Measurements from ENCODE around the gene MAPKAPK2. TPM values are rescaled to one million over a fixed set of nuclear protein-coding genes. Genes with fewer than 3 reads are reported as not detected.

MAPKAPK2 gene
- total and polyA plus RNA-seq, 2 of the 13 experiments (the other 11 are each of a cell fraction or from before 2014, with no cell fraction given): 16.6 to 34.0 TPM

DNA sequence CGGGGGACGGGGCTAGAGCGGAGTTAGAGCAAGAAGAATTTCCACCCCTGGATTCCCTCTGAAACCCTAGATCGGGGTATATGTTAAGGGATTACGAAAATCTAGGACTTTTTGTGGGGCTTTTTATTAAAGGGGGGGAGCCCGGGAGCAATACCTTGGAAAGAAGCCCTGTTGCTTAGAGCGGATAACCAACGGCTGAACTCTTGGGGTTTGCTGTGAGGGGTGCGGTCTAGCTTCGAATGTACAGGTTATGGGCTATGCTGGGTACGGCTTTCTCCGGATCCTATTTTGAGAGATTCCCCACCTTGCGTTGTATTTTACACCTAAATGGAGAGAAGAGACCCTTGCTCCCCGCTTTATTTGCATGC is 48.7 kb upstream of the MAPKAPK2 start:
- Histone ChIP-seq H3K4me1 (ENCODE audit: insufficient read depth, low read length) (peaks cover 26% of the 10 kb centered on the region), H3K4me2 (ENCODE audit: low read depth, low read length) (peak overlapping the region; percentile 87), H3K4me3 (replicated peaks in 1 of 3; ENCODE audit: insufficient read depth in 1 of 3, low read depth in 2 of 3, low read length in 3 of 3) (peak overlapping the region; percentile 68 to 83 (median 81)), H3K27me3 (ENCODE audit: control insufficient read depth in 1 of 2, insufficient read depth in 2 of 2, low read length in 2 of 2) (peaks cover 0 to 3% of the 10 kb centered on the region in 2 experiments; a peak in 2 of 5 replicates), H3K79me2 (ENCODE audit: insufficient read depth, low read length) (no peaks in the 10 kb centered on the region), H3K9me3 (ENCODE audit: low read length) (no peaks in the 10 kb centered on the region), H3K36me3 (replicated peaks in 1 of 2; ENCODE audit: control insufficient read depth in 1 of 2, insufficient read depth in 2 of 2, low read length in 2 of 2) (no peaks in the 10 kb centered on the region), H2AFZ (ENCODE audit: low read length) (no peak overlapping the region), H3K27ac (ENCODE audit: extremely low read length, insufficient read depth, low read length) (no peak overlapping the region), H4K20me1 (ENCODE audit: insufficient read depth, low read length) (no peaks in the 10 kb centered on the region), H3K9ac (ENCODE audit: insufficient read depth, low read depth, low read length) (peak overlapping the region; percentile 61)
- no TSS peak for BruUV-seq (replicated peaks)
- in situ Hi-C loops (cut with HindIII; ENCODE audit: extremely low pct_ligation_motif_present, low pct_unique_long_range_greater_than_20kb) (loop anchor here (25.0 kb wide), 1 partner anchor 276 kb away; the partner anchor contains the start of gene FCMR), intact Hi-C loops (cut with micrococcal nuclease; ENCODE audit: unreplicated experiment) (no loop called here)
- FAIRE-seq: no peak
- no peak for DNase-seq (ENCODE audit: low spot score)
- 33% methylated on average over 14 of the region's 14 CpGs for WGBS (ENCODE audit: low lambda C conversion rate)
- TF ChIP-seq ZNF549 (CRISPR knock-in tag; IDR thresholded peaks at IDR 0.05) (no peak), RAD21 (CRISPR knock-in tag; IDR thresholded peaks at IDR 0.05) (no peak), POLR2AphosphoS5 (IDR thresholded peaks at IDR 0.05; ENCODE audit: low read depth, low read length) (no peak), TFDP2 (CRISPR knock-in tag; IDR thresholded peaks at IDR 0.05) (no peak), EP300 (IDR thresholded peaks at IDR 0.05; ENCODE audit: low read depth in 2 of 2, low read length in 2 of 2) (no peak), EP300 (CRISPR knock-in tag; IDR thresholded peaks at IDR 0.05; ENCODE audit: borderline replicate concordance) (no peak), SOX5 (CRISPR knock-in tag; IDR thresholded peaks at IDR 0.05; ENCODE audit: borderline replicate concordance) (no peak)
- POLR2A ChIA-PET: interaction anchor here (1.0 to 1.9 kb wide), 6 partner anchors 13 to 64 kb away, joined by 3 to 19 read pairs (median 6); partner anchors contain the start of gene EIF2D
- CTCF ChIA-PET (ENCODE audit: low intra/inter-chr PET ratio, low total read pairs): interaction anchor here (3.2 kb wide), 1 partner anchor 28 kb away, joined by 33 read pairs; no protein-coding TSS in a partner anchor
- peak; percentile 12 for ATAC-seq

- peaks cover 0 to 3% of the 10 kb centered on the region in 2 experiments; a peak in 2 of 5 replicates for H3K27me3 ChIP-seq (ENCODE audit: control insufficient read depth in 1 of 2, insufficient read depth in 2 of 2, low read length in 2 of 2)
- H3K4me3 ChIP-seq (replicated peaks in 1 of 3; ENCODE audit: insufficient read depth in 1 of 3, low read depth in 2 of 3, low read length in 3 of 3): no peak overlapping the region
- CTCF ChIA-PET (ENCODE audit: low intra/inter-chr PET ratio, low total read pairs): interaction anchor here (3.2 kb wide), 1 partner anchor 27 kb away, joined by 33 read pairs; no protein-coding TSS in a partner anchor
- no peaks in the 10 kb centered on the region for H4K20me1 ChIP-seq (ENCODE audit: insufficient read depth, low read length)
- FAIRE-seq: no peak
- no peak overlapping the region for H3K9ac ChIP-seq (ENCODE audit: insufficient read depth, low read depth, low read length)
- no peak for DNase-seq (ENCODE audit: low spot score)
- no peaks in the 10 kb centered on the region for H3K79me2 ChIP-seq (ENCODE audit: insufficient read depth, low read length)
- no peak for TF ChIP-seq ZNF24 (IDR thresholded peaks at IDR 0.05)
- no peak for TF ChIP-seq XBP1 (CRISPR knock-in tag; IDR thresholded peaks at IDR 0.05)
- TF ChIP-seq MLLT10 (CRISPR knock-in tag; IDR thresholded peaks at IDR 0.05): no peak
- TF ChIP-seq ZNF335 (CRISPR knock-in tag; IDR thresholded peaks at IDR 0.05): no peak
- TF ChIP-seq DDIT3 (CRISPR knock-in tag; IDR thresholded peaks at IDR 0.05): no peak
- no peak for TF ChIP-seq ZNF10 (CRISPR knock-in tag; IDR thresholded peaks at IDR 0.05; ENCODE audit: borderline replicate concordance, low read depth)
- no peak for TF ChIP-seq ZFYVE20 (CRISPR knock-in tag; IDR thresholded peaks at IDR 0.05; ENCODE audit: borderline replicate concordance, low read depth)
- no peak for TF ChIP-seq ZNF260 (CRISPR knock-in tag; IDR thresholded peaks at IDR 0.05; ENCODE audit: borderline replicate concordance, low read depth)
- no peak for TF ChIP-seq ZNF746 (CRISPR knock-in tag; IDR thresholded peaks at IDR 0.05)
- no peak for TF ChIP-seq TP53 (CRISPR knock-in tag; conservative IDR thresholded peaks at IDR 0.05)
- TF ChIP-seq ZNF12 (CRISPR knock-in tag; IDR thresholded peaks at IDR 0.05): no peak
- no peak for ATAC-seq
- no TSS peak for BruUV-seq (replicated peaks)
- no peaks in the 10 kb centered on the region for H3K9me3 ChIP-seq (ENCODE audit: low read length)
- POLR2A ChIA-PET: no interaction called here
- no peaks in the 10 kb centered on the region for H3K36me3 ChIP-seq (replicated peaks in 1 of 2; ENCODE audit: control insufficient read depth in 1 of 2, insufficient read depth in 2 of 2, low read length in 2 of 2)
- H3K4me2 ChIP-seq (ENCODE audit: low read depth, low read length): no peak overlapping the region
- in situ Hi-C loops (cut with HindIII; ENCODE audit: extremely low pct_ligation_motif_present, low pct_unique_long_range_greater_than_20kb): loop anchor here (25.0 kb wide), 1 partner anchor 276 kb away; the partner anchor contains the start of gene FCMR
- H3K27ac ChIP-seq (ENCODE audit: extremely low read length, insufficient read depth, low read length): no peak overlapping the region
- WGBS (ENCODE audit: low lambda C conversion rate): 79% methylated on average over 4 of the region's 4 CpGs
- intact Hi-C loops (cut with micrococcal nuclease; ENCODE audit: unreplicated experiment): no loop called here
- no peak overlapping the region for H2AFZ ChIP-seq (ENCODE audit: low read length)
- H3K4me1 ChIP-seq (ENCODE audit: insufficient read depth, low read length): peaks cover 26% of the 10 kb centered on the region
Observed at GRCh38 chr1:206636671-206637070, 48.0 kb upstream of the MAPKAPK2 start.
